HCT116 (cell line): Measurements from ENCODE around the gene VCAN. TPM values are rescaled to one million over a fixed set of nuclear protein-coding genes. Genes with fewer than 3 reads are reported as not detected.

Experiments
- ATAC-seq: fragments of 200-7000 bp; cut with Tn5 transposase; 2 replicates; pipeline ENCODE4 v1.9.1; 2020; ENCODE audit warnings: mild to moderate bottlenecking, moderate library complexity
- BruUV-seq: library from RNA; stranded (reverse); fragments of 400-500 nt; replicated peaks from 2 replicates; lab custom pipeline; 2021; lab: Mats Ljungman, UMichigan
- CTCF ChIA-PET: fragments of 300-600 bp; sonication (Branson Sonifier 250); formaldehyde crosslinking; loops from one replicate; lab custom pipeline; 2021; ENCODE audit warnings: antibody characterized with exemption; lab: Charles Lee
- POLR2A ChIA-PET: fragments of 300-600, 350-600 bp; sonication (Branson Sonifier 250); formaldehyde crosslinking; loops from one replicate; lab custom pipeline; 2021; ENCODE audit warnings: antibody characterized with exemption; lab: Charles Lee
- RAD21 ChIA-PET, 2 experiments: fragments of 300-600 bp; sonication (Branson Sonifier 250); formaldehyde crosslinking; loops; one replicate each; lab custom pipeline; 2023; ENCODE audit warnings: low total read pairs in 2 of 2; ENCODE audit not compliant: uncharacterized antibody in 2 of 2, unreplicated experiment in 2 of 2, low non-redundant PET in 1 of 2; lab: Charles Lee
- DNase-seq: peaks from one replicate; pipeline ENCODE4 v3.0.0-alpha.2; 2010; ENCODE audit warnings: low read depth, low spot score
- H2AFZ ChIP-seq: fragments of 200-600 bp; shearing (Covaris generic), sonication (generic); 2 replicates; pipeline ENCODE4 v1.6.1; 2017; ENCODE audit warnings: low read depth, mixed run types, mixed read lengths, antibody characterized with exemption, low read length; ENCODE audit not compliant: poor library complexity, severe bottlenecking
- H3K27ac ChIP-seq: 2 replicates; pipeline ENCODE4 v1.5.1; 2012; ENCODE audit warnings: low read depth, low read length
- H3K27me3 ChIP-seq: fragments of 200-600 bp; sonication (generic); 2 replicates; pipeline ENCODE4 v1.6.1; 2016; ENCODE audit warnings: mixed run types, low read length, mixed read lengths; ENCODE audit not compliant: insufficient read depth
- H3K36me3 ChIP-seq, 2 experiments: fragments of 200-500 bp in 1 of 2; fragments of 200-600 bp in 1 of 2; sonication (Bioruptor generic) in 1 of 2; sonication (generic) in 1 of 2; 2 replicates each; pipeline versions ENCODE4 v1.5.1 to v1.6.1; 2014 to 2016; ENCODE audit warnings: low read length in 2 of 2, inconsistent platforms in 1 of 2, mixed read lengths in 1 of 2, mixed run types in 1 of 2; ENCODE audit not compliant: insufficient read depth in 2 of 2, control insufficient read depth in 1 of 2
- H3K4me1 ChIP-seq, 2 experiments: fragments of 200-600 bp in 1 of 2; sonication (generic) in 1 of 2; 2 replicates each; pipeline versions ENCODE4 v1.5.1 to v1.6.1; 2012 to 2017; ENCODE audit warnings: low read length in 2 of 2, inconsistent platforms in 1 of 2, mild to moderate bottlenecking in 1 of 2, mixed read lengths in 1 of 2, mixed run types in 1 of 2, moderate library complexity in 1 of 2; ENCODE audit not compliant: insufficient read depth in 2 of 2, control insufficient read depth in 1 of 2
- H3K4me2 ChIP-seq: fragments of 200-600 bp; sonication (generic); 2 replicates; pipeline ENCODE4 v1.6.1; 2017; ENCODE audit warnings: mixed run types, low read length, mixed read lengths
- H3K4me3 ChIP-seq, 2 experiments: fragments of 200-600 bp in 1 of 2; sonication (generic) in 1 of 2; replicated peaks in 1 of 2; 2 replicates each; pipeline ENCODE4 v1.5.1; 2011 to 2016; ENCODE audit warnings: low read length in 2 of 2, control low read depth in 1 of 2, low read depth in 1 of 2, mild to moderate bottlenecking in 1 of 2, mixed read lengths in 1 of 2, mixed run types in 1 of 2
- H3K79me2 ChIP-seq: fragments of 200-600 bp; sonication (generic); 2 replicates; pipeline ENCODE4 v1.6.1; 2017; ENCODE audit warnings: mild to moderate bottlenecking, mixed run types, low read length, moderate library complexity, mixed read lengths; ENCODE audit not compliant: insufficient read depth
- H3K9ac ChIP-seq: fragments of 200-600 bp; sonication (generic); 2 replicates; pipeline ENCODE4 v1.6.1; 2016; ENCODE audit warnings: low read length, mixed read lengths
- H3K9me2 ChIP-seq: fragments of 200-600 bp; sonication (generic), shearing (Covaris generic); 2 replicates; pipeline ENCODE4 v1.6.1; 2017; ENCODE audit warnings: mixed run types, mild to moderate bottlenecking, moderate library complexity; ENCODE audit not compliant: insufficient read depth
- H3K9me3 ChIP-seq, 2 experiments: fragments of 200-500 bp in 1 of 2; fragments of 200-600 bp in 1 of 2; sonication (Bioruptor generic) in 1 of 2; sonication (generic) in 1 of 2; 2 replicates each; pipeline ENCODE4 v1.6.1; 2014 to 2017; ENCODE audit warnings: low read length in 2 of 2, mixed read lengths in 2 of 2, inconsistent platforms in 1 of 2, low read depth in 1 of 2, mild to moderate bottlenecking in 1 of 2, mixed run types in 1 of 2, moderate library complexity in 1 of 2; ENCODE audit not compliant: control insufficient read depth in 1 of 2, insufficient read depth in 1 of 2
- H4K20me1 ChIP-seq: fragments of 200-600 bp; sonication (generic), shearing (Covaris generic); 2 replicates; pipeline ENCODE4 v1.6.1; 2017; ENCODE audit warnings: mixed run types, mild to moderate bottlenecking, moderate library complexity; ENCODE audit not compliant: insufficient read depth
- CBX3 ChIP-seq: IDR thresholded peaks from 2 replicates; pipeline ENCODE4 v1.6.1; 2012; ENCODE audit warnings: low read depth
- EZH2phosphoT487 ChIP-seq: fragments of 200-600 bp; IDR thresholded peaks from 2 replicates; pipeline ENCODE4 v1.6.1; 2018; ENCODE audit warnings: antibody characterized with exemption, borderline replicate concordance
- REST ChIP-seq: IDR thresholded peaks from 2 replicates; pipeline ENCODE4 v1.6.1; 2012; ENCODE audit warnings: low read depth
- ZNF274 ChIP-seq: fragments of 200-500 bp; sonication (Bioruptor generic); IDR thresholded peaks from 2 replicates; pipeline ENCODE4 v1.6.1; 2014; ENCODE audit warnings: mild to moderate bottlenecking, low read depth, low read length, inconsistent platforms
- intact Hi-C: fragments of 100-400 bp; cut with micrococcal nuclease; formaldehyde crosslinking; loops from 2 replicates; pipeline ENCODE4 v1.10.0; 2022
- total RNA-seq: library from RNA; stranded (reverse); gene quantifications from one replicate; pipeline ENCODE4 v1.2.1, GENCODE V29; 2021; ENCODE audit not compliant: unreplicated experiment
- TF ChIP-seq, protein P1 (sequence below), 3 experiments: fragments of 200-600 bp in 1 of 3; sonication (generic) in 1 of 3; IDR thresholded peaks in 2 of 3; conservative IDR thresholded peaks in 1 of 3; 2 replicates each; pipeline ENCODE4 v1.5.1; 2012 to 2017; ENCODE audit warnings: low read depth in 2 of 3, low read length in 2 of 3, antibody characterized with exemption in 1 of 3, borderline replicate concordance in 1 of 3, control low read depth in 1 of 3, mild to moderate bottlenecking in 1 of 3, mixed read lengths in 1 of 3, mixed run types in 1 of 3, moderate library complexity in 1 of 3; ENCODE audit not compliant: insufficient read depth in 1 of 3

VCAN gene
- total RNA-seq, 1 experiment from 2014 or later, result 49.9 TPM

DNA sequence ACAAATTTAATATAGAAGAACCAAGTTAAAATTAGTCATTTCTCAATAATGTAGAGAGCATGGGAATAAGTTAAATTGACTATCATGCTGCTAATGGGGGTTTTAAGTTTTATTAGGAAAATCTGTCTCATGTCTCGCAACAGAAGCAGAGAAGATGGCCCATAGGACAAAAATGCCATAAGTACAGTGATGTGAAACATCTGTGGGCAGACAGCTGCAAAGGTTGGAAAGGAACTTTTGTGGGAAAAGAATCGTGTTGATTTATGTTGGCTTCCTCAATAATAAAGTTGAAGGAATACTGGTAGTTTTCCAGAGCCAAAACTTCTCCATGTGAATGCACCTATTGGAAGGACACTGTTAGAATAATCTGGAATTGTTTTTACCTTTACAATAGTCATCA, 44.8 kb downstream of the VCAN start:
- Histone ChIP-seq H3K27ac (no peak overlapping the region), H3K9me2 (no peaks in the 10 kb centered on the region), H3K27me3 (no peaks in the 10 kb centered on the region), H3K4me1 (no peaks in the 10 kb centered on the region), H3K79me2 (no peaks in the 10 kb centered on the region), H4K20me1 (no peaks in the 10 kb centered on the region), H2AFZ (no peak overlapping the region), H3K9me3 (no peaks in the 10 kb centered on the region), H3K36me3 (no peaks in the 10 kb centered on the region; a peak in 1 of 4 replicates), H3K4me2 (no peak overlapping the region), H3K4me3 (no peak overlapping the region), H3K9ac (no peak overlapping the region)
- ChIA-PET RAD21 (no interaction called here), POLR2A (no interaction called here), CTCF (no interaction called here)
- DNase-seq (no peak), ATAC-seq (no peak)
- BruUV-seq, result no TSS peak
- TF ChIP-seq REST (no peak), EZH2phosphoT487 (no peak), CBX3 (no peak)
- intact Hi-C loops, result no loop called here

DNA sequence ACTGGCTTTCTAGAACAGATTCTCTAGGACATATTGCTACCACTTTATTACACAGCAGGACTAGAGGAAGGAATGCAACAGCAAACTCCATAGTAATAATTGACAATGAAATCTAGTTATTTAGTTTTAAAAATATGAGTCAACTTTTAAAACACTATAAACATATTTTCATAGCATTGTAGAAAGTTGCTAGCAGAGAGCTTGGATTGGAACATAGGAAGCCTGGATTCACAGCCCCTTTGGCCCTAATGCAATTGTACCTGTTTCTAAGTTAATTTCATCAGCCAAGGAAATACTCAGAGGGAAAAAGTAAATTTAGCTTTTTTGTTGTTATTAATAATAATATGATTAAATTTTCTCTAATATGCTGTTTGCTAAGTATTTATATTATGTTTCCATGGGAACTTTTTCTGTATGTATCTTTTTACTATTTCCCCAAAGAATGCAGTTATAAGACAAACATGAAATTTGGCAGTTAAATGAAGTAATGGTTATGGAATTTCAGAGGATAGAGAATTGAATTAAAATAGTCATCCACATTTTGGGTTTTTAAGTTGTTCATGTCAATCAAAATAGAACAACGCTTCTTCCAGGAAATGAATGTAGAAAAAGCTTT, 45.6 kb downstream of the VCAN start:
- no peak overlapping the region for H3K4me2 ChIP-seq
- no peaks in the 10 kb centered on the region; a peak in 1 of 4 replicates for H3K36me3 ChIP-seq
- ChIA-PET CTCF (no interaction called here), RAD21 (no interaction called here), POLR2A (no interaction called here)
- no peaks in the 10 kb centered on the region for H3K9me2 ChIP-seq
- H3K9me3 ChIP-seq, result no peaks in the 10 kb centered on the region
- H3K27me3 ChIP-seq, result no peaks in the 10 kb centered on the region
- no TSS peak for BruUV-seq
- H3K79me2 ChIP-seq, result no peaks in the 10 kb centered on the region
- H3K4me3 ChIP-seq, result no peak overlapping the region
- no peak overlapping the region for H3K9ac ChIP-seq
- H3K4me1 ChIP-seq, result no peaks in the 10 kb centered on the region
- TF ChIP-seq, protein P1, sequence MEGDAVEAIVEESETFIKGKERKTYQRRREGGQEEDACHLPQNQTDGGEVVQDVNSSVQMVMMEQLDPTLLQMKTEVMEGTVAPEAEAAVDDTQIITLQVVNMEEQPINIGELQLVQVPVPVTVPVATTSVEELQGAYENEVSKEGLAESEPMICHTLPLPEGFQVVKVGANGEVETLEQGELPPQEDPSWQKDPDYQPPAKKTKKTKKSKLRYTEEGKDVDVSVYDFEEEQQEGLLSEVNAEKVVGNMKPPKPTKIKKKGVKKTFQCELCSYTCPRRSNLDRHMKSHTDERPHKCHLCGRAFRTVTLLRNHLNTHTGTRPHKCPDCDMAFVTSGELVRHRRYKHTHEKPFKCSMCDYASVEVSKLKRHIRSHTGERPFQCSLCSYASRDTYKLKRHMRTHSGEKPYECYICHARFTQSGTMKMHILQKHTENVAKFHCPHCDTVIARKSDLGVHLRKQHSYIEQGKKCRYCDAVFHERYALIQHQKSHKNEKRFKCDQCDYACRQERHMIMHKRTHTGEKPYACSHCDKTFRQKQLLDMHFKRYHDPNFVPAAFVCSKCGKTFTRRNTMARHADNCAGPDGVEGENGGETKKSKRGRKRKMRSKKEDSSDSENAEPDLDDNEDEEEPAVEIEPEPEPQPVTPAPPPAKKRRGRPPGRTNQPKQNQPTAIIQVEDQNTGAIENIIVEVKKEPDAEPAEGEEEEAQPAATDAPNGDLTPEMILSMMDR (IDR thresholded peaks at IDR 0.05 in 2 of 3, conservative IDR thresholded peaks at IDR 0.05 in 1 of 3; ENCODE audit: borderline replicate concordance in 1 of 3, insufficient read depth in 1 of 3, low read depth in 2 of 3, low read length in 2 of 3), result peak in 1 of 3 experiments; percentile 9; a peak in 2 of 6 replicates
- TF ChIP-seq ZNF274, result no peak
- TF ChIP-seq, all 23 proteins: peak for 1
- ATAC-seq (no peak), DNase-seq (no peak)
- no peaks in the 10 kb centered on the region for H4K20me1 ChIP-seq
- H3K27ac ChIP-seq, result no peak overlapping the region
- intact Hi-C loops, result no loop called here
- H2AFZ ChIP-seq, result no peak overlapping the region
